Measurements from ENCODE around the gene SURF6.
"Not testable (repeated sequence)": the region's sequence is repeated elsewhere in the genome, so short reads cannot be mapped to it uniquely, and the experiment has no call there.

SURF6 gene

GRCh38 chr9:133327021-133327420 is 9.0 kb downstream of the SURF6 start:
- DNase-seq (ENCODE audit: low spot score), result not testable (repeated sequence)

GRCh38 chr9:133323991-133324703 is 11.8 kb downstream of the SURF6 start:
- DNase-seq (ENCODE audit: low spot score), result no peak

- DNase-seq (ENCODE audit: low spot score), result no peak
Observed at GRCh38 chr9:133323211-133323610, 12.8 kb downstream of the SURF6 start.

- DNase-seq (ENCODE audit: low spot score), result no peak
Observed at GRCh38 chr9:133322701-133323100, 13.3 kb downstream of the SURF6 start.

- DNase-seq (ENCODE audit: low spot score), result no peak
Observed at GRCh38 chr9:133321411-133321935, 14.5 kb downstream of the SURF6 start.

- no peak for DNase-seq (ENCODE audit: low spot score)
Observed at GRCh38 chr9:133320421-133320881, 15.5 kb downstream of the SURF6 start.

DNA sequence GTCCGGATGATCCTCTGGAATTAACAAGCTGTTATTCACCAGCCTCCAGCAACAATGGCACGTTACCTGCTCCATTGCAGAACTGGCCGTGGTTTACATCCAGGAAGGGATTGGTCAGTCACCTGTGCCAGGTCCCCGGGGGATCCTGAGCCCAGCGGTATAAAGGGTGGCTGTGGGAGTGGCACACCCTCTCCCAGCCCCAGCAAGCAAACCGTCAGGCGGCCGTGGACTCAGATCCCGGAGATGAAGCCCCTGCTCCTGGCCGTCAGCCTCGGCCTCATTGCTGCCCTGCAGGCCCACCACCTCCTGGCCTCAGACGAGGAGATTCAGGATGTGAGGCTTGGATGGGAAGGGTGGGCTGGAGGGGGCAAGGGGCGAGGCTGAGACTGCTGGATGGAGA is 18.4 kb downstream of the SURF6 start:
- DNase-seq (ENCODE audit: low spot score), result not testable (repeated sequence)

- DNase-seq (ENCODE audit: low spot score), result no peak
Observed at GRCh38 chr9:133315997-133316396, 20.0 kb downstream of the SURF6 start.

DNA sequence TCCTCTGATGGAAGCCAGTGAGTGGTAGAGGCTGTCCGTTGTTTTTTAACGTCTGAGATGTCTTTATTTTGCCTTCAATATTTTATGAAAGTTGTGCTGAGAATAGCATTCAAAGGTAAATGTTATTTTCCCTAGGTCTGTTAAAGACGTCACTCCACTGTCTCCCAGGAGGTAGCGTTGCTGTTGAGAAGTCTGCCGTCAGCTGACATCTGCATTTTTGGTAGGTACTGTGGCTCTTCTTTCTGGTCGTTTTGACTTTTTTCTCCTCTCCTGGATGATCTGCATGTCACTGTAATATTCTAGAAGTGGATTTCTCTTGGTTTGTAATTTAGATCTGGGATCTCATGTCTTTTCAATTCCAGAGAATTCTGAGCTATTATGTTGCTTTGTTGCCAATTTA is 26.4 kb downstream of the SURF6 start:
- no peak for DNase-seq (ENCODE audit: low spot score)

DNA sequence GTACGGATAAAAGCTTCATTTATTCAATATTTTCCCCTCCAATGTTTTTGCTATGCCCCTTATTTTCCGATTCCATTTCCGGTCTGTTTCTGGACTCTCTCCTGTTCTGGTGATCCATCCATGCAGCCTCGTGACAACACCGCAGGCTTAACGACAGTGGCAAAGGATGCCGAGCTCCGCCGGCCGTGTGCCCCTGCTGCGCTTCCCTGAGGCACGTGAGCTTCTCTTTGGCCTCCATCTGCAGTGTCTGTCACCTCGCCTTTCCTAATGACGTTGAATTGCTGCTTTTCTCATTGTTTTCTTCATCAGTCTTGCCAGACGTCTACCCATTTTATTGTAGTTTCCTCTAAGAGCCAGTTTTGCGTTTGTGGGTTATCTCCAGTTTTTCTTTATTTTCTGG is 28.7 kb downstream of the SURF6 start:
- DNase-seq (ENCODE audit: low spot score), result no peak

GRCh38 chr9:133306242-133307204 is 29.5 kb downstream of the SURF6 start:
- DNase-seq (ENCODE audit: low spot score), result no peak

DNA sequence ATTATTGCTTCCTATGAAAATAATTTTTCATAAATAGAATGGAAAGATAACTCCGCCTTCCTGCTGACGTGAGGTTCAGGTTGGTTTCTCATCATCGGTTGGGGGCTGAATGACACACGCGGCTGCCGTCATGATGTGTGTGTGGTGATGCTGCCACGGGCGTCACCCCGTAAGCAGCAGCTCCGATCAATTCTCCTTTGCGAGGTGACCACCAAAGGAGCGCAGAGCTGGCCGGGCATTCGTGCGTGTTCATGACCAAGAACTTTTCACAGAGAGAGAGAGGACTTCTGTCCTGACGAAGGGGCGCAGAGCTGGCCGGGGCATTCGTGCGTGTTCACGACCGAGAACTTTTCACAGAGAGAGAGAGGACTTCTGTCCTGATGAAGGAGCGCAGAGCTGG is 30.3 kb downstream of the SURF6 start:
- no peak for DNase-seq (ENCODE audit: low spot score)

GRCh38 chr9:133304477-133305377 is 31.3 kb downstream of the SURF6 start:
- no peak for DNase-seq (ENCODE audit: low spot score)

DNA sequence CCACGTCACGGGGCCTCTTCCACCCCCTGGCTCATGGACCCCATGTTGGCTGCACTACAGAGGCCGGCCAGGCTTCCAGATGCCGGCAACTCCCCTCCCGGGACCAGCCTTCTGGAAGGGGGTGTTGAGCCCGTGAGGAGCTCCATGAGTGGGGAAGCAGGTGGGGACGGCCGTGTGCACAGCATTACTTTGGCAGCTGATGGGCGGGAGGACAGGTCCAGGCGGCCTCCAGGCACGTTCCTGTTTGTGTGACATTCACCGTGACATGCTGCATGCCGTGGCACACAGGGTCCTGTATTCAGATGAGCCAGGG is 31.9 kb downstream of the SURF6 start:
- DNase-seq (ENCODE audit: low spot score), result no peak

DNA sequence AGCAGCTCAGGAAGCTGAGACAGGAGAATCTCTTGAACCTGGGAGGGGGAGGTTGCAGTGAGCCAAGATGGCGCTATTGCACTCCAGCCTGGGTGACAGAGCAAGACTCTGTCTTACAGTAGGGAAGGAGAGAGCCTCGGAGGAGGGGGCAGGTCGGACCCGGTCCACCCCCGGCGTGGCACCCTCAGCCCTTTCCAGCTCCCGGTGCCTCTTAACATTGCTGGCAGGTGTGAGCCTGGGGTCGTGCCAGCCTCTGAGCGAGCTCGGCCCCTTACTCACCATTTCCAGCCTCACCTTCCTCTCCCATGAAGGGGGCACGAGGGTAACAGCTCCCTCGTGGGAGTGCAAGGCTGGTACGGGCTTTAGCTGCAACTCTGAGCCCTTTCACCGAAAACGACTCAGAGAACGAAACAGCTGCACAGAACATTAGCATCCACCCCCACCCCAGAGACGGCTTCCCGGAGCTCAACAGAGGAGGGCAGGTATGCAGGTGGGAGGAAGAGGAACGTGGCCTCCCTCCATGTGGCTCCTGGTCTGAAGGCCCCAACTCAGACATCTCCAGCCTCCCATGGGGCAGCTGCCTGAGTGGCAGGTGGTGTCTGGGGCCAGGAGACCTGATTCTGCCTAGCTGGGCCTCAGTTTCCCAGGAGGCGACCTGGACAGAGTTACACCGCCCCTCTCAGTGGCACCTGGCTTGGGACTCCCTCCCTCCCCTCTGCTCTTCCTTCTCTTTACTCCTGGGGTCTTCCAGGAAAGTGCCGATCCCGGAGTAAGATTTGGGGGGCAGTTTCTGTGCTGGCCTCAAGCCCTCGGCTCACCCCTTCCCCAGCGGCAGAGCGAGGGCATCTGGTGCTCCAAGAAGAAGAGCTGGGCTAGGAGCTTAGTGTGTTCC is 32.5 kb downstream of the SURF6 start:
- DNase-seq (ENCODE audit: low spot score), result no peak

- DNase-seq (ENCODE audit: low spot score), result no peak
Observed at GRCh38 chr9:133301253-133302230, 34.4 kb downstream of the SURF6 start.

- not testable (repeated sequence) for DNase-seq (ENCODE audit: low spot score)
Observed at GRCh38 chr9:133299996-133300395, 36.0 kb downstream of the SURF6 start.

- no peak for DNase-seq (ENCODE audit: low spot score)
Observed at GRCh38 chr9:133294257-133294656, 41.7 kb downstream of the SURF6 start.

GRCh38 chr9:133290751-133291302 is 45.2 kb downstream of the SURF6 start:
- DNase-seq (ENCODE audit: low spot score), result no peak
